Uterus (tissue), 2 donors: ENCODE results near the gene GRSF1.
"Not testable (repeated sequence)": the region's sequence is repeated elsewhere in the genome, so short reads cannot be mapped to it uniquely, and the experiment has no call there.

Source experiments
- CTCF ChIP-seq, 4 experiments: fragments of 200-600 bp in 2 of 4; fragments of 450-650 bp in 2 of 4; sonication (generic) in 2 of 4; IDR thresholded peaks; one replicate each; pipeline ENCODE4 v1.5.1; 2016 to 2019; ENCODE audit warnings: antibody characterized with exemption in 4 of 4, mild to moderate bottlenecking in 2 of 4, moderate library complexity in 1 of 4
- POLR2A ChIP-seq, 2 donors: fragments of 450-650 bp; IDR thresholded peaks; one replicate each; pipeline ENCODE4 v1.6.1; 2016; ENCODE audit warnings: antibody characterized with exemption in 2 of 2, mild to moderate bottlenecking in 1 of 2, moderate library complexity in 1 of 2

GRCh38 chr4:70840631-70841030, 941 bp upstream of the GRSF1 start:
- not testable (repeated sequence) for TF ChIP-seq CTCF, POLR2A (IDR thresholded peaks at IDR 0.05)
